Right lobe of liver (tissue), 6 donors: ENCODE data around the gene HPX. TPM values are rescaled to one million over a fixed set of nuclear protein-coding genes. Genes with fewer than 3 reads are reported as not detected.

Experiments
- ATAC-seq, 4 donors: fragments of 200-7000 bp; cut with Tn5 transposase; one replicate each; pipeline ENCODE4 v1.9.1; 2020; ENCODE audit warnings: mild to moderate bottlenecking in 4 of 4, moderate library complexity in 4 of 4
- DNase-seq, 3 donors: peaks; one replicate each; pipeline ENCODE4 v3.0.0-alpha.2; 2020
- H3K27ac ChIP-seq, 3 donors: fragments of 200-600 bp; one replicate each; pipeline ENCODE4 v1.8.0; 2022
- H3K27me3 ChIP-seq, 2 donors: fragments of 200-600 bp; one replicate each; pipeline ENCODE4 v1.8.0; 2022
- H3K36me3 ChIP-seq, 4 donors: fragments of 200-600 bp; sonication (generic) in 1 of 4; one replicate each; pipeline versions ENCODE4 v1.5.1 to v1.8.0; 2017 to 2022; ENCODE audit warnings: control low read depth in 1 of 4
- H3K4me1 ChIP-seq, 4 donors: fragments of 200-600 bp; sonication (generic) in 1 of 4; one replicate each; pipeline versions ENCODE4 v1.5.1 to v1.8.0; 2017 to 2022; ENCODE audit warnings: control low read depth in 1 of 4
- H3K4me3 ChIP-seq, 3 donors: fragments of 200-600 bp; one replicate each; pipeline ENCODE4 v1.8.0; 2022
- H3K9me3 ChIP-seq, 4 donors: fragments of 200-600 bp; sonication (generic) in 1 of 4; one replicate each; pipeline versions ENCODE4 v1.5.1 to v1.8.0; 2017 to 2022; ENCODE audit warnings: control low read depth in 1 of 4
- POLR2A ChIP-seq: fragments of 450-650 bp; IDR thresholded peaks from one replicate; pipeline ENCODE4 v1.6.1; 2017; ENCODE audit warnings: antibody characterized with exemption, mild to moderate bottlenecking
- WGBS: methylation state at CpG from one replicate; pipeline ENCODE4 v1.1.6; 2018; ENCODE audit warnings: low coverage, low lambda C conversion rate; ENCODE audit not compliant: insufficient coverage; ENCODE audit errors: missing lambda C conversion rate; 5-methylcytosine and 5-hydroxymethylcytosine counted together
- intact Hi-C, 2 donors: fragments of 100-400 bp; cut with DNase I; formaldehyde crosslinking; loops; one replicate each; pipeline versions ENCODE4 v1.11.2 to v1.14.1; 2022
- total RNA-seq, 6 experiments: library from RNA; depleted of rRNA in 2 of 6; stranded (reverse); fragments of >200 nt in 2 of 6; fragmentation: NEBNext Ultra II Directional in 3 of 6; extraction: Animal tissue kit (Norgen Biotek cat#: 25700) in 3 of 6; gene quantifications; one replicate each; pipeline versions ENCODE4 v1.1.0 to v1.2.4, GENCODE V29; 2016 to 2023
- TF ChIP-seq, protein P1 (sequence below), 4 donors: fragments of 200-600 bp in 3 of 4; fragments of 450-650 bp in 1 of 4; IDR thresholded peaks; one replicate each; pipeline versions ENCODE4 v1.5.1 to v1.8.0; 2016 to 2022; ENCODE audit warnings: antibody characterized with exemption in 4 of 4, mild to moderate bottlenecking in 2 of 4
- donor health status: DM: no; HTN: yes; CAD: no.
- donor health status: DM: no; HTN: no; CAD: no.
- donor health status: DM: no; HTN: no; CAD: no.
- donor health status: DM: no; HTN: yes; CAD: no.
- donor health status: DM: no; HTN: yes; CAD: no.

Gene HPX
- total RNA-seq, 6 experiments from 2014 or later, result 3,555 to 5,250 (median 4,456) TPM

GRCh38 chr11:6442441-6442840, 1.7 kb upstream of the HPX start:
- H3K27me3 ChIP-seq, result no peaks in the 10 kb centered on the region
- WGBS, result 40% methylated on average over 4 of the region's 4 CpGs
- H3K27ac ChIP-seq, result peak overlapping the region; percentile 33 to 88 (median 87)
- peak overlapping the region in 2 of 3 donors; percentile 74 to 79 for H3K4me3 ChIP-seq
- peaks cover 0 to 40% (median 9%) of the 10 kb centered on the region in 4 donors for H3K4me1 ChIP-seq
- peak in 2 of 3 donors; percentile 69 to 78 for DNase-seq
- H3K36me3 ChIP-seq, result peaks cover 0 to 15% (median 3%) of the 10 kb centered on the region in 4 donors
- TF ChIP-seq, protein P1, sequence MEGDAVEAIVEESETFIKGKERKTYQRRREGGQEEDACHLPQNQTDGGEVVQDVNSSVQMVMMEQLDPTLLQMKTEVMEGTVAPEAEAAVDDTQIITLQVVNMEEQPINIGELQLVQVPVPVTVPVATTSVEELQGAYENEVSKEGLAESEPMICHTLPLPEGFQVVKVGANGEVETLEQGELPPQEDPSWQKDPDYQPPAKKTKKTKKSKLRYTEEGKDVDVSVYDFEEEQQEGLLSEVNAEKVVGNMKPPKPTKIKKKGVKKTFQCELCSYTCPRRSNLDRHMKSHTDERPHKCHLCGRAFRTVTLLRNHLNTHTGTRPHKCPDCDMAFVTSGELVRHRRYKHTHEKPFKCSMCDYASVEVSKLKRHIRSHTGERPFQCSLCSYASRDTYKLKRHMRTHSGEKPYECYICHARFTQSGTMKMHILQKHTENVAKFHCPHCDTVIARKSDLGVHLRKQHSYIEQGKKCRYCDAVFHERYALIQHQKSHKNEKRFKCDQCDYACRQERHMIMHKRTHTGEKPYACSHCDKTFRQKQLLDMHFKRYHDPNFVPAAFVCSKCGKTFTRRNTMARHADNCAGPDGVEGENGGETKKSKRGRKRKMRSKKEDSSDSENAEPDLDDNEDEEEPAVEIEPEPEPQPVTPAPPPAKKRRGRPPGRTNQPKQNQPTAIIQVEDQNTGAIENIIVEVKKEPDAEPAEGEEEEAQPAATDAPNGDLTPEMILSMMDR (IDR thresholded peaks at IDR 0.05), result no peak
- TF ChIP-seq POLR2A, result no peak
- intact Hi-C loops, result loop anchor here in 1 of 2 donors (10.0 kb wide), 1 partner anchor 68 kb away; no protein-coding TSS in a partner anchor
- H3K9me3 ChIP-seq, result no peaks in the 10 kb centered on the region
- ATAC-seq, result peak; percentile 3 to 42 (median 40)

DNA sequence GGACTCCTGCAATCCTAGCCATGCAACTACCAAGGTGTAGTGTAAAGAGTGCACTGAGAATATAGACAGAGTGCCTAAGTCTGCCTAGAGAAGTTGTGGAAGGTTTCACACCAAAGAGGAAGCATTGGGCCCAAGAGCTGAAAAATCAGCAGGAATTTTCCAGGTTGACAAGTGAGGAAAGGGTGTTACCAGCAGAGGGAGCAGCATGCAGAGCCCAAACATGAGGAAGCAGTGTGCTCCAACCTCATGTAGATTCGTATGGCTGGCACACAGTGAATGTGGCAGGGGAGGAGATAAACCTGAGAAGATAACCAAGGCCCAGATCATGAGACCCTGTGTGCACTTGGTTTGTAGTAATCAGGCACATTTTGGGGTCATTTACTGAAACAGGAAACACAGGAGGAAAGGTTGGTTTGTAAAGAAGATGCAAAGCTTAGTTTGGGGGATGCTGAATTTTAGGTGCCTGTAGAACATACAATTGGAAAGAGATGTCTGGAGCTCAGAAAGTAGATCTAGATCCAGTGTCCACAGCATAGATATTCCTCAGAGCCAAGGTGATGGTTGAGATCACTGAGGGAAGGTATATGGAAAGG, 1.7 kb downstream of the HPX start:
- no peaks in the 10 kb centered on the region for H3K27me3 ChIP-seq
- intact Hi-C loops, result loop anchor here in 1 of 2 donors (5.0 kb wide), 1 partner anchor 47 kb away; the partner anchor contains the start of gene SMPD1
- TF ChIP-seq, protein P1 (IDR thresholded peaks at IDR 0.05), result peak; percentile 51 to 63 (median 61)
- TF ChIP-seq POLR2A, result no peak
- peak overlapping the region in 2 of 3 donors; percentile 87 to 88 for H3K27ac ChIP-seq
- H3K4me1 ChIP-seq, result peaks cover 0 to 70% (median 11%) of the 10 kb centered on the region in 4 donors
- ATAC-seq, result peak in 2 of 4 donors; percentile 6 to 13
- peaks cover 0 to 35% (median 12%) of the 10 kb centered on the region in 4 donors for H3K36me3 ChIP-seq
- peak in 1 of 3 donors; percentile 33 for DNase-seq
- 0% methylated on average over 1 of the region's 1 CpG for WGBS
- no peaks in the 10 kb centered on the region for H3K9me3 ChIP-seq
- H3K4me3 ChIP-seq, result peak overlapping the region; percentile 62 to 79 (median 74)

- Histone ChIP-seq H3K4me3 (peak overlapping the region; percentile 62 to 79 (median 74)), H3K4me1 (peaks cover 0 to 60% (median 7%) of the 10 kb centered on the region in 4 donors), H3K9me3 (no peaks in the 10 kb centered on the region), H3K27me3 (no peaks in the 10 kb centered on the region), H3K27ac (peak overlapping the region in 1 of 3 donors; percentile 21), H3K36me3 (peaks cover 0 to 35% (median 12%) of the 10 kb centered on the region in 4 donors)
- TF ChIP-seq, protein P1 (IDR thresholded peaks at IDR 0.05), result no peak
- TF ChIP-seq POLR2A, result no peak
- 11% methylated on average over 3 of the region's 3 CpGs for WGBS
- ATAC-seq (no peak), DNase-seq (no peak)
- intact Hi-C loops, result loop anchor here in 1 of 2 donors (5.0 kb wide), 1 partner anchor 46 kb away; the partner anchor contains the start of gene SMPD1
These were observed 2.8 kb downstream of the HPX start for GRCh38 chr11:6437993-6438392.

- DNase-seq (peak; percentile 37 to 82 (median 73)), ATAC-seq (peak; percentile 2 to 34 (median 25))
- H3K4me3 ChIP-seq, result peak overlapping the region in 2 of 3 donors; percentile 74 to 79
- no peaks in the 10 kb centered on the region for H3K27me3 ChIP-seq
- intact Hi-C loops, result loop anchor here in 1 of 2 donors (5.0 kb wide), 1 partner anchor 45 kb away; the partner anchor contains the start of gene SMPD1
- peak overlapping the region in 2 of 3 donors; percentile 21 to 30 for H3K27ac ChIP-seq
- WGBS, result no CpG with 5 or more reads among the region's 12 CpGs
- TF ChIP-seq, protein P1 (IDR thresholded peaks at IDR 0.05), result no peak
- TF ChIP-seq POLR2A, result no peak
- peaks cover 0 to 35% (median 12%) of the 10 kb centered on the region in 4 donors for H3K36me3 ChIP-seq
- H3K9me3 ChIP-seq, result no peaks in the 10 kb centered on the region
- H3K4me1 ChIP-seq, result peaks cover 0 to 55% (median 3%) of the 10 kb centered on the region in 4 donors
These were observed 3.4 kb downstream of the HPX start for GRCh38 chr11:6437423-6437822.
